Muscle of leg (tissue), 11 donors: ENCODE results near the gene CLDN5. TPM values are rescaled to one million over a fixed set of nuclear protein-coding genes. Genes with fewer than 3 reads are reported as not detected.
A peak's percentile ranks its signal among the peaks of the same experiment; 100 is the strongest.
"Not testable (repeated sequence)": the region's sequence is repeated elsewhere in the genome, so short reads cannot be mapped to it uniquely, and the experiment has no call there.

Experiments used
- DNase-seq: peaks from one replicate; pipeline ENCODE4 v3.0.0; 2013
- H3K27ac ChIP-seq: one replicate; pipeline ENCODE4 v1.5.1; 2013; ENCODE audit warnings: mild to moderate bottlenecking, low read length, control low read depth
- H3K27me3 ChIP-seq: one replicate; pipeline ENCODE4 v1.6.1; 2013; ENCODE audit warnings: low read length; ENCODE audit not compliant: control insufficient read depth, insufficient read depth
- H3K36me3 ChIP-seq: one replicate; pipeline ENCODE4 v1.6.1; 2013; ENCODE audit warnings: low read length; ENCODE audit not compliant: control insufficient read depth, insufficient read depth
- H3K4me1 ChIP-seq: one replicate; pipeline ENCODE4 v1.6.1; 2013; ENCODE audit warnings: low read length; ENCODE audit not compliant: control insufficient read depth, insufficient read depth
- H3K4me3 ChIP-seq: one replicate; pipeline ENCODE4 v1.5.1; 2013; ENCODE audit warnings: low read length, control low read depth
- H3K9me3 ChIP-seq: replicated peaks from 2 replicates; pipeline ENCODE4 v1.6.1; 2013; ENCODE audit warnings: low read depth, low read length; ENCODE audit not compliant: control insufficient read depth
- WGBS: methylation state at CpG from one replicate; pipeline ENCODE4 v1.1.5; 2013; ENCODE audit warnings: missing lambda C conversion rate; ENCODE audit not compliant: insufficient coverage; 5-methylcytosine and 5-hydroxymethylcytosine counted together
- polyA plus RNA-seq, 8 donors: library from polyadenylated mRNA; unstranded; fragments of 120-200 nt; gene quantifications; one replicate each; pipeline versions ENCODE4 v1.2.1 to v1.2.3, GENCODE V29; 2013; ENCODE audit warnings: inconsistent platforms in 1 of 8, low replicate concordance in 1 of 8; ENCODE audit not compliant: insufficient read length in 8 of 8, insufficient read depth in 1 of 8
- total RNA-seq: library from RNA; stranded (reverse); fragments of 120-200 nt; gene quantifications from one replicate; pipeline ENCODE4 v1.2.4, GENCODE V29; 2013

The CLDN5 gene
- total and polyA plus RNA-seq, 9 donors = 34.8 to 78.1 (median 51.8) TPM

DNA sequence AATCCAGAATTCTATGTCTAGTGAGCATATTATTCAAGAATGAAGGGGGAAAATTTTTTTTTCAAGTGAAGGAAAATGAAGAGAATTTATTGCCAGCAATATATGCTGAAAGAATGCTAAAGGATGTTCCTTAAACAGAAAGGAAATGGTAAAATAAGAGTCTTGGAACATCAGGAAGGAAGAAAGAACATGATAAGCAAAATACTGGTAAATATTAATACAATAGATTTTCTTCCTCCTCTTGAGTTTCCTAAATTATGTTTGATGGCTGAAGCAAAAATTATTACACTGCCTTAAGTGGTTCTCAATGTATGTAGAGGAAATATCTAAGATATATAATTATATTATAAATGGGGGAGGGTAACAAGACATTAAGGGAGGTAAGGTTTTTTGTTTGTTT is 9.6 kb upstream of the CLDN5 start:
- Histone ChIP-seq H3K27ac (no peak overlapping the region), H3K27me3 (peaks cover 5% of the 10 kb centered on the region), H3K4me3 (no peak overlapping the region), H3K4me1 (no peaks in the 10 kb centered on the region), H3K9me3 (no peaks in the 10 kb centered on the region), H3K36me3 (no peaks in the 10 kb centered on the region)
- DNase-seq = no peak

DNA sequence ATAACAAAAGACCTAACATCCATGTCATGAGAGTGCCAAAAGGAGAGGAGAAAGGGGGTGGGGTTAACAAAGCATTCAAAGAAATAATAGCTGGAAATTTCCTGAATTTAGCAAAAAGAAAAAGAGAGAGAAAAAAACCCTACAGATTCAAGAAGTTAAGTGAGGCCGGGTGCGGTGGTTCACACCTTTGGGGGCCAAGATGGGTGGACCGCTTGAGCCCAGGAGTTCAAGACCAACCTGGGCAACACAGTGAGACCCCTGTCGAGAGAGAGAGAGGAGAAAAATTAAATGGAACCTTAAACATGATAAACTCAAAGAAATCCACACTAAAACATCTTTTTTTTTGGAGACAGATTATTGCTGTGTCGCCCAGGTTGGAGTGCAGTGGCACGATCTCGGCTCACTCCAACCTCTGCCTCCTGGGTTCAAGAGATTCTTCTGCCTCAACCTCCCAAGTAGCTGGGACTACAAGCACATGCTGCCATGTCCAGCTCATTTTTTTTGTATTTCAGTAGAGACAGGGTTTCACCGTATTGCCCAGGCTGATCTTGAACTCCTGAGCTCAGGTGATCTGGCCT is 8.9 kb upstream of the CLDN5 start:
- H3K36me3 ChIP-seq = no peaks in the 10 kb centered on the region
- H3K9me3 ChIP-seq = no peaks in the 10 kb centered on the region
- no peak overlapping the region for H3K4me3 ChIP-seq
- peaks cover 5% of the 10 kb centered on the region for H3K27me3 ChIP-seq
- peaks cover 2% of the 10 kb centered on the region for H3K4me1 ChIP-seq
- DNase-seq = no peak
- H3K27ac ChIP-seq = no peak overlapping the region
- 82% methylated on average over 3 of the region's 8 CpGs for WGBS

DNA sequence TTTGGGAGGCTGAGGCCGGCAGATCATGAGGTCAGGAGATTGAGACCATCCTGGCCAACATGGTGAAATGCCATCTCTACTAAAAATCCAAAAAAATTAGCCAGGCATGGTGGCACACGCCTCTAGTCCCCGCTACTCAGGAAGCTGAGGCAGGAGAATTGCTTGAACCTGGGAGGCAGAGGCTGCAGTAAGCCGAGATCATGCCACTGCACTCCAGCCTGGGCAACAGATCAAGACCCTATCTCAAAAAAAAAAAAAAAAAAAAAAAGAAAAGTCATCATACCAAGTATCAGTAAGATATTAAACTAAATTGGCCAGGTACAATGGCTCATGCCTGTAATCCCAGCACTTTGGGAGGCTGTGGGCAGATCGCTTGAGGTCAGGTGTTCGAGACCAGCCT is 7.1 kb upstream of the CLDN5 start:
- H3K36me3 ChIP-seq, H3K4me3 ChIP-seq, H3K9me3 ChIP-seq, DNase-seq, H3K27ac ChIP-seq, H3K27me3 ChIP-seq: not testable (repeated sequence)
- H3K4me1 ChIP-seq = peaks cover 18% of the 10 kb centered on the region
- WGBS = 89% methylated on average over 3 of the region's 6 CpGs

DNA sequence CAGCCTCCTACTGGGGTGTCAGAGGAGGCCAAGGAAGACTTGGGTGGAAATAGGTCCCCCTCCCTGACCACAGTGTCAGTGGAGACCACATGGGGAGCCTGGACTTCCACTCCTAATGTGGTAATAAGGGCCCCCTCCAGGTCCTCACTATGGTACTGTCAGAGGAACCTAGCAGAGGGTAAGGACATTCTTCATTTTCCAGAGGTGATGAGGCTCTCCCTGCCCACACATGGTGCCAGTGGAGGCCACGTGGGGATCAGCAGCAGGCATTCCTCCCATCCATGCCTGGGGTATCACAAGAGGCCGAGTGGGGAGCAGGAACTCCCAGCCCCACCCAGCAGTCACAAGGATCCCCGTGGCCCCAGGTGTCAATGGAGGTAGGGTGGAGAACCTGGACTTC is 6.5 kb upstream of the CLDN5 start:
- no peaks in the 10 kb centered on the region for H3K9me3 ChIP-seq
- H3K27me3 ChIP-seq = peaks cover 3% of the 10 kb centered on the region
- H3K4me1 ChIP-seq = peaks cover 20% of the 10 kb centered on the region
- no peak for DNase-seq
- no peak overlapping the region for H3K27ac ChIP-seq
- WGBS = 33% methylated on average over 1 of the region's 3 CpGs
- no peaks in the 10 kb centered on the region for H3K36me3 ChIP-seq
- no peak overlapping the region for H3K4me3 ChIP-seq

DNA sequence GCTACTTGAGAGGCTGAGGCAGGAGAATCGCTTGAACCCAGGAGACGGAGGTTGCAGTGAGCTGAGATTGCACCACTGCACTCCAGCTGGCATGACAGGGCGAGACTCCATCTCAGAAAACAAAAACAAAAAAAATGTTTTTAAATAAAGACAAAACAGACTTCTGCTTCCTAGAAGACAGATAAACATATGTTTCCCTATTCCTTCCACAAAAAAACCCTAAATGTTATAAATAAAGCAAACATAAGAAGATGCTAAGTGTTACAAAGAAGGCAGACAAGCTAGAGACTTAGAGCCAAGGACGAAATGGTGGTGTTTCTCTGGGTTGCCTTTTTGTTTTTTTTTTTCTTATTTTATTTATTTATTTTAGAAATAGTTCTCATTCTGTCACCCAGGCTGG is 5.6 kb upstream of the CLDN5 start:
- WGBS = 80% methylated on average over 1 of the region's 4 CpGs
- Histone ChIP-seq H3K4me1 (peaks cover 28% of the 10 kb centered on the region), H3K27me3 (peaks cover 11% of the 10 kb centered on the region), H3K4me3 (no peak overlapping the region), H3K36me3 (no peaks in the 10 kb centered on the region), H3K27ac (no peak overlapping the region), H3K9me3 (no peaks in the 10 kb centered on the region)
- DNase-seq = no peak

DNA sequence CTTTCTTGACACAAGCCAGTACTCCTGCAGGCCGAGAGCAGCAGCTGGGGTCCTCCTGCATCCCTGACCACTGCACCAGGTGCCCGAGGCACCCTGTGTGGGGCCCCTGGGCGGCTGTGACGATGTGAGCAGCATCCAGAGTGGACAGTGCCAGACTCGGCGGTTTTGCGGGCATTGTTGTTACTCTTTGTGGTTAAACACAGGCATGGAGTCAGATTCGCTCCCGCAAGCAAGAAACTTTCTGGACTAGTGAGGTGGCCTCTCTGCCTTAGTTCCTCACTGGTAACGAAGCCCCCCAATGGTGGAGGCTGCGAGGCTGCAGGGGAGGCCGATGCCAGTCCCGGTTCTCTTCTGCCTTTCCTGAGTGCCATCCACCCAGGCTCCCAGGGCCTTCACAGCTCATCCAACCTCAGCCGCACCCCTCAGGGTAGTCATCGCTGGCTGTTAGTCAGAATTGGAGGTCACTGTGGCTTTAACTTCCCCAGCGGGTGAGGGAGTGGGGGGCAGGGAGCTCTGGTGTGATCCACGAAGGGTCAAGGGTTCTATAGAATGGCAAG is 3.7 kb upstream of the CLDN5 start:
- peak overlapping the region; percentile 15 for H3K27ac ChIP-seq
- H3K9me3 ChIP-seq = no peaks in the 10 kb centered on the region
- WGBS = 68% methylated on average over 15 of the region's 17 CpGs
- no peak overlapping the region for H3K4me3 ChIP-seq
- H3K36me3 ChIP-seq = no peaks in the 10 kb centered on the region
- H3K27me3 ChIP-seq = peaks cover 29% of the 10 kb centered on the region
- peaks cover 45% of the 10 kb centered on the region for H3K4me1 ChIP-seq
- DNase-seq = no peak

DNA sequence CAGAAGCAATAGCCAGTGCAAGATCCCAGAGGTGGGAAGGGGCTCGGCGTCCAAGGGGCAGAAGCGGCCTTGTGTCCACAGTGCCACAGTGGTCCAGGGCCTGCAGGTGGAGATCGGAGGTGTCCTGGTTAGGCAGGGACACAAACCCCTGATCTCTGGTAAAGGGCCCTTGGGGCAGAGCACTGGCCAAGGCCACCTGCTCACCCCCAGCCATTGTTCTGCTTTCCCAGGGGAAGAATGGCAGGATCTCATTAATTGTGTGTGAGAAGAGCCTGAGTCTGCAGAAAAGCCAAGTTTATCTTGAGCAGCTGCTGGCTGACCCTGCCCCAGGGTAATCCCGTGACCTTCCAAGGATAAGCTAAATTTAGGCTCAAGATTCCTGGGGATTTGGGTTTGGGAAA is 3.1 kb upstream of the CLDN5 start:
- Histone ChIP-seq H3K27me3 (peaks cover 34% of the 10 kb centered on the region), H3K36me3 (no peaks in the 10 kb centered on the region), H3K9me3 (no peaks in the 10 kb centered on the region), H3K4me3 (no peak overlapping the region), H3K4me1 (peaks cover 51% of the 10 kb centered on the region), H3K27ac (peak overlapping the region; percentile 38)
- 72% methylated on average over 4 of the region's 5 CpGs for WGBS
- DNase-seq = no peak

DNA sequence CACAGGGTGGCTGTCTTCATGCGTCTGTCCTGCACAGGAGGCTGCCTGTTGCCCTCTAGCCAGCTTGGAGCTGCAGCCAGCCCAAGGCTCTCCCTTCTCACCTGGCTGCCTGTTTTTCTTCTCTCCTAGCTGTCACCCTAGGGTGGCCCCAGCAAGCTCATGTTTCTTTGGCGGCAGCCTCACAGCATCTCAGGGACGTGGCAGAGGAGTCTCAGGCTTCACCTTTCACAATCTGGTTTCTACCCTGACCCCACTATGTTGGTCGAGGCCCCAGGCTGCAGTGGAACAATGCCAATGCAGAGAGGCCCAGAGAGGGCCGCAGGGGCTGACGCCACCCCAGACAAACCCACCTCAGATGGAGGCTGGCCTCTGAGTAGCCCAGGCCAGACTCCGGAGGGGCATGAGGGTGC is 2.5 kb upstream of the CLDN5 start:
- no peaks in the 10 kb centered on the region for H3K9me3 ChIP-seq
- no peaks in the 10 kb centered on the region for H3K36me3 ChIP-seq
- H3K4me3 ChIP-seq = no peak overlapping the region
- H3K27ac ChIP-seq = no peak overlapping the region
- peaks cover 34% of the 10 kb centered on the region for H3K27me3 ChIP-seq
- H3K4me1 ChIP-seq = peaks cover 57% of the 10 kb centered on the region
- 67% methylated on average over 5 of the region's 7 CpGs for WGBS
- DNase-seq = no peak

DNA sequence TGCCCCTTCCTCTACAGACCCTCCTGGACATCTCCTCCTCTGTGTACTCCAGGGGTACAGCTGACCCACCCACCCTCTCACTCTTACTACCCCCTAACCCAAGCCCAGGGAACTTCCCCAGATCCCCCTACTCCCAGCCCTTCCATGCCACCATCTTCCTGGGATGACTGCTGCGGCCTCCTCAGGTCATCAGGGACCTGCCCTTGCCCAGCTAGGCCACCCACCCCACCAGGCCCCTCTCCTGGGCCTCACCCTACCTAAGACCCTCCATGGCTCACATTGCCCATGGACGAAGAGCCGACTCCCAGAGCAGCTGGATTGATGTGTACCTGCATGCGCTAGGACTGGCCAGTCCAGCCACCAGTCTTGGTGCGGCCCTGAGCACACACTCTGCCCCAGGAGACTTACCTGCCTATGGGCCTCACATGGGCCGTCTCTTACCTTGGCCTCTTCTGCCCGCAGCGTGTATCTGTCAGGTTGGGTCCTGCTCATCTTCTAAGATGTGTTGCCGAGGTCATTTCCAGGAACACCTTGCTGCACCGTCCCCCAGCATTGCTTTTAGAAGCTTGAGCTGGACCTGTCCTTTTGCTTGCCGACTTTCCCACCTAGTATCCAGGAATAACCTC is 2.0 kb upstream of the CLDN5 start:
- peak overlapping the region; percentile 82 for H3K27ac ChIP-seq
- H3K4me1 ChIP-seq = peaks cover 62% of the 10 kb centered on the region
- H3K4me3 ChIP-seq = no peak overlapping the region
- WGBS = 93% methylated on average over 11 of the region's 11 CpGs
- no peak for DNase-seq
- H3K36me3 ChIP-seq = no peaks in the 10 kb centered on the region
- H3K9me3 ChIP-seq = no peaks in the 10 kb centered on the region
- peaks cover 34% of the 10 kb centered on the region for H3K27me3 ChIP-seq

DNA sequence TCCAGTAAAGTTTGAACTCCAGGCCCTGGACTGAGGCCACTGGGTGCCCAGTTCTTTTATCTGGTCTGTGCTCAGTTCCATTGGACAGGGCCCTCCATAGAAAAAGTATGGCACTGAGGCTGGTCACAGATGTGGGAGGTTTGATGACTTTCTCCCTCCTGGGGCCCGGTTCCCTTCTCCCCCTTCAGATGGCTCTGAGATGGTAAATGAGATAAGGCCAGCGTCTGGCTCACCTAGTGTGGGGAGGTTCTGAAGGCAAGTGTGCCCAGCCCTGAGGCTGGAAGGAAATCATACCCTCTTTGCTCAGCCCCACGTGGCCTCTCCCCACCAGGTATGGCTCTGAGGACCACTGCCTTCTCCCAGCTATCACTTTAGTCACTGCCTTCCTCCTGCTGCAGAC is 1.5 kb upstream of the CLDN5 start:
- peaks cover 31% of the 10 kb centered on the region for H3K27me3 ChIP-seq

More for the DNA sequence above, 1.5 kb upstream of the CLDN5 start:
- peak overlapping the region; percentile 82 for H3K27ac ChIP-seq
- H3K4me1 ChIP-seq = peaks cover 63% of the 10 kb centered on the region
- 92% methylated on average over 1 of the region's 3 CpGs for WGBS
- no peak overlapping the region for H3K4me3 ChIP-seq
- H3K36me3 ChIP-seq = no peaks in the 10 kb centered on the region
- H3K9me3 ChIP-seq = no peaks in the 10 kb centered on the region
- no peak for DNase-seq
